Transverse colon (tissue), 4 donors: ENCODE results near the gene CLIP1. TPM values are rescaled to one million over a fixed set of nuclear protein-coding genes. Genes with fewer than 3 reads are reported as not detected.

ENCODE experiments used
- DNase-seq: peaks from one replicate; pipeline ENCODE4 v3.0.0-alpha.2; 2019
- H3K27ac ChIP-seq, 4 donors: fragments of 200-600 bp; sonication (generic); 2 replicates each; pipeline ENCODE4 v1.5.1; 2016 to 2018; ENCODE audit warnings: inconsistent platforms in 4 of 4
- H3K27me3 ChIP-seq: fragments of 200-600 bp; sonication (generic); 2 replicates; pipeline ENCODE4 v1.5.1; 2017; ENCODE audit warnings: inconsistent platforms
- H3K36me3 ChIP-seq, 4 donors: fragments of 200-600 bp; sonication (generic); 2 replicates each; pipeline ENCODE4 v1.5.1; 2017 to 2019; ENCODE audit warnings: inconsistent platforms in 4 of 4
- H3K4me1 ChIP-seq, 4 donors: fragments of 200-600 bp; sonication (generic); 2 replicates each; pipeline ENCODE4 v1.5.1; 2017 to 2020; ENCODE audit warnings: inconsistent platforms in 4 of 4
- H3K4me3 ChIP-seq, 4 donors: fragments of 200-600 bp; sonication (generic); 1 replicate in 1 of 4; 2 replicates in 3 of 4; pipeline versions ENCODE4 v1.5.1 to v1.6.1; 2017 to 2019; ENCODE audit warnings: inconsistent platforms in 4 of 4
- H3K9me3 ChIP-seq, 2 donors: fragments of 200-600 bp; sonication (generic); 2 replicates each; pipeline ENCODE4 v1.5.1; 2017 to 2019; ENCODE audit warnings: inconsistent platforms in 2 of 2
- CTCF ChIP-seq, 5 experiments: fragments of 200-600 bp in 3 of 5; fragments of 450-650 bp in 2 of 5; sonication (generic) in 3 of 5; IDR thresholded peaks; 1 replicate in 2 of 5; 2 replicates in 3 of 5; pipeline ENCODE4 v1.5.1; 2016 to 2017; ENCODE audit warnings: antibody characterized with exemption in 5 of 5, inconsistent platforms in 3 of 5, mild to moderate bottlenecking in 2 of 5, moderate library complexity in 1 of 5
- POLR2A ChIP-seq: fragments of 450-650 bp; IDR thresholded peaks from one replicate; pipeline ENCODE4 v1.6.1; 2016; ENCODE audit warnings: antibody characterized with exemption, mild to moderate bottlenecking, moderate library complexity
- POLR2AphosphoS5 ChIP-seq, 3 donors: sonication (generic); formaldehyde crosslinking; IDR thresholded peaks; one replicate each; pipeline ENCODE4 v1.6.1; 2016; ENCODE audit warnings: antibody characterized with exemption in 3 of 3
- WGBS, 2 donors: methylation state at CpG; one replicate each; pipeline ENCODE4 v1.1.5; 2018; ENCODE audit warnings: low coverage in 1 of 2; 5-methylcytosine and 5-hydroxymethylcytosine counted together
- in situ Hi-C, 4 donors: fragments of 200-750 bp; cut with MboI; loops; one replicate each; pipeline versions ENCODE4 v1.15.0 to v1.15.1; 2017; ENCODE audit warnings: low sequenced_read_pairs in 3 of 4, low pct_ligation_motif_present in 1 of 4, low pct_unique_long_range_greater_than_20kb in 1 of 4
- intact Hi-C: fragments of 100-400 bp; cut with DNase I; formaldehyde crosslinking; loops from one replicate; pipeline ENCODE4 v1.15.1; 2023; ENCODE audit warnings: low total_unique reads
- total RNA-seq, 4 donors: library from RNA; depleted of rRNA; stranded (reverse); fragments of >200 nt; gene quantifications; one replicate each; pipeline ENCODE4 v1.1.0, GENCODE V29; 2016

Gene CLIP1
- total RNA-seq, 4 donors from 2014 or later, result 49.2 to 111 (median 88.6) TPM

- Histone ChIP-seq H3K27me3 (no peaks in the 10 kb centered on the region), H3K4me1 (peaks cover 9 to 27% (median 20%) of the 10 kb centered on the region in 4 donors), H3K27ac (peak within 1 kb of the TSS; percentile 91 to 99 (median 98)), H3K9me3 (no peaks in the 10 kb centered on the region), H3K36me3 (peaks cover 0 to 9% (median 3%) of the 10 kb centered on the region in 4 donors), H3K4me3 (peak within 1 kb of the TSS; percentile 77 to 99 (median 88))
- intact Hi-C loops (no loop called here), in situ Hi-C loops (no loop called here)
- TF ChIP-seq CTCF (IDR thresholded peaks at IDR 0.05), result no peak
- TF ChIP-seq POLR2AphosphoS5 (IDR thresholded peaks at IDR 0.05), result peak; percentile 98 to 100 (median 99)
- TF ChIP-seq POLR2A, result peak; percentile 99
- WGBS, 2 donors, result 0% methylated on average over 41 of the region's 74 CpGs; no CpG with 5 or more reads in 1 of the 2 donors
- DNase-seq, result peak; percentile 100
These were observed 196.6 kb downstream of the CLIP1 start, which contains the start of gene DIABLO for GRCh38 chr12:122225683-122226365. Gene DIABLO (minus strand): TSS chr12:122226052. CDS start chr12:122226014, 38 bp downstream.

Other genes starting within 250 kb of the CLIP1 start
- gene IL31, start 248.4 kb downstream of the CLIP1 start, total RNA-seq, result not detected
- gene LRRC43, start 239.5 kb downstream of the CLIP1 start, total RNA-seq, result under 1 TPM in 1 of 4 donors, not detected in 3; 0.64 TPM
- gene B3GNT4, start 219.0 kb downstream of the CLIP1 start, total RNA-seq, result 1 to 10 TPM in 1 of 4 donors, not detected in 3; 1.3 TPM
- gene DIABLO, start 196.6 kb downstream of the CLIP1 start, total RNA-seq, result 100 to 1,000 TPM in 1 of 4 donors, 10 to 100 TPM in 3; 10.5 to 121 (median 54.3) TPM
- 10 to 100 TPM in 3 of 4 donors, 1 to 10 TPM in 1; 2.2 to 18.7 (median 16.3) TPM for gene VPS33A, start 156.2 kb downstream of the CLIP1 start, total RNA-seq
- gene ZCCHC8, start 78.3 kb upstream of the CLIP1 start, total RNA-seq, result 10 to 100 TPM; 15.9 to 28.4 (median 19.9) TPM
- 100 to 1,000 TPM in 2 of 4 donors, 10 to 100 TPM in 2; 73.4 to 251 (median 99.7) TPM for gene RSRC2, start 104.3 kb upstream of the CLIP1 start, total RNA-seq
- 10 to 100 TPM; 10.6 to 79.4 (median 23.1) TPM for gene KNTC1, start 104.6 kb upstream of the CLIP1 start, total RNA-seq